MM.1S (cell line): Measurements from ENCODE around the gene TMEM60.

Experiments used
- DNase-seq: peaks from one replicate; pipeline ENCODE4 v3.0.0-alpha.2; 2015
- H2AFZ ChIP-seq: fragments of 300-600 bp; sonication (generic); 2 replicates; pipeline ENCODE4 v1.6.0; 2016; ENCODE audit warnings: antibody characterized with exemption, low read length
- H3F3A ChIP-seq: fragments of 300-600 bp; sonication (generic); 2 replicates; pipeline ENCODE4 v1.6.1; 2016; ENCODE audit warnings: mild to moderate bottlenecking, antibody characterized with exemption, low read length, moderate library complexity, mixed read lengths; ENCODE audit not compliant: insufficient read depth
- H3K27ac ChIP-seq: fragments of 300-600 bp; sonication (generic); 2 replicates; pipeline ENCODE4 v1.5.1; 2016; ENCODE audit warnings: mild to moderate bottlenecking, low read length
- H3K27me3 ChIP-seq: fragments of 300-600 bp; sonication (generic); replicated peaks from 2 replicates; pipeline ENCODE4 v1.6.0; 2016; ENCODE audit warnings: low read length; ENCODE audit not compliant: insufficient read depth
- H3K36me3 ChIP-seq: fragments of 300-600 bp; sonication (generic); replicated peaks from 2 replicates; pipeline ENCODE4 v1.6.1; 2016; ENCODE audit warnings: mild to moderate bottlenecking, low read length, mixed read lengths; ENCODE audit not compliant: insufficient read depth
- H3K4me1 ChIP-seq: fragments of 300-600 bp; sonication (generic); 2 replicates; pipeline ENCODE4 v1.6.1; 2016; ENCODE audit warnings: low read length, mixed read lengths
- H3K4me2 ChIP-seq: fragments of 300-600 bp; sonication (generic); 2 replicates; pipeline ENCODE4 v1.6.0; 2016; ENCODE audit warnings: low read depth, low read length
- H3K4me3 ChIP-seq: fragments of 300-600 bp; sonication (generic); 2 replicates; pipeline ENCODE4 v1.5.1; 2016; ENCODE audit warnings: low read length, mixed read lengths
- H3K79me2 ChIP-seq: fragments of 300-600 bp; sonication (generic); 2 replicates; pipeline ENCODE4 v1.6.1; 2016; ENCODE audit warnings: mixed run types, low read length, mixed read lengths
- H3K9ac ChIP-seq: fragments of 300-600 bp; sonication (generic); 2 replicates; pipeline ENCODE4 v1.6.1; 2016; ENCODE audit warnings: low read length, mixed read lengths
- H3K9me2 ChIP-seq: fragments of 300-600 bp; sonication (generic); replicated peaks from 2 replicates; pipeline ENCODE4 v1.6.1; 2016; ENCODE audit warnings: mild to moderate bottlenecking, low read length, mixed read lengths; ENCODE audit not compliant: insufficient read depth
- H3K9me3 ChIP-seq: fragments of 300-600 bp; sonication (generic); replicated peaks from 2 replicates; pipeline ENCODE4 v1.6.1; 2016; ENCODE audit warnings: mild to moderate bottlenecking, low read length, mixed read lengths; ENCODE audit not compliant: insufficient read depth
- H4K20me1 ChIP-seq: fragments of 300-600 bp; sonication (generic); 2 replicates; pipeline ENCODE4 v1.6.1; 2016; ENCODE audit warnings: mild to moderate bottlenecking, low read length, moderate library complexity, mixed read lengths; ENCODE audit not compliant: insufficient read depth
- CTCF ChIP-seq: fragments of 300-600 bp; sonication (generic); IDR thresholded peaks from 2 replicates; pipeline ENCODE4 v1.5.1; 2016; ENCODE audit warnings: antibody characterized with exemption, low read length, mixed read lengths
- EZH2 ChIP-seq: fragments of 300-600 bp; sonication (generic); optimal IDR thresholded peaks from 2 replicates; pipeline ENCODE3; 2017; ENCODE audit warnings: low read depth, mild to moderate bottlenecking, antibody characterized with exemption, low read length, mixed read lengths
- EZH2phosphoT487 ChIP-seq: fragments of 300-600 bp; sonication (generic); IDR thresholded peaks from 2 replicates; pipeline ENCODE4 v1.6.1; 2018; ENCODE audit warnings: antibody characterized with exemption, low read length

Gene TMEM60

GRCh38 chr7:77822269-77822668 lies 24.0 kb upstream of the TMEM60 start:
- H3K4me1 ChIP-seq: peaks cover 9% of the 10 kb centered on the region; the same call in 1 of the 2 replicates
- H3K4me2 ChIP-seq: no peak overlapping the region
- no peaks in the 10 kb centered on the region for H4K20me1 ChIP-seq
- peaks cover 28% of the 10 kb centered on the region for H3K79me2 ChIP-seq
- no peaks in the 10 kb centered on the region for H3K27me3 ChIP-seq
- H3F3A ChIP-seq: peaks cover 4% of the 10 kb centered on the region; the same call in 1 of the 2 replicates
- H3K9me2 ChIP-seq: no peaks in the 10 kb centered on the region
- H3K9me3 ChIP-seq: 0 out of 2 replicates have a peak, but pooled peaks cover 6% of the 10 kb centered on the region
- TF ChIP-seq EZH2phosphoT487: no peak
- TF ChIP-seq EZH2: no peak
- TF ChIP-seq CTCF: no peak
- H2AFZ ChIP-seq: no peak overlapping the region
- H3K9ac ChIP-seq: no peak overlapping the region
- DNase-seq: no peak
- H3K27ac ChIP-seq: no peak overlapping the region
- H3K4me3 ChIP-seq: no peak overlapping the region
- H3K36me3 ChIP-seq: no peaks in the 10 kb centered on the region

GRCh38 chr7:77820967-77821366 lies 22.7 kb upstream of the TMEM60 start:
- peaks cover 9% of the 10 kb centered on the region; the same call in 1 of the 2 replicates for H3K4me1 ChIP-seq
- no peak overlapping the region for H3K27ac ChIP-seq
- no peak for DNase-seq
- no peak overlapping the region for H3K9ac ChIP-seq
- H3K9me2 ChIP-seq: no peaks in the 10 kb centered on the region
- H2AFZ ChIP-seq: no peak overlapping the region
- H3F3A ChIP-seq: peaks cover 4% of the 10 kb centered on the region; the same call in 1 of the 2 replicates
- H3K9me3 ChIP-seq: 0 out of 2 replicates have a peak, but pooled peaks cover 6% of the 10 kb centered on the region
- no peak overlapping the region for H3K4me3 ChIP-seq
- TF ChIP-seq EZH2 (no peak), EZH2phosphoT487 (no peak), CTCF (no peak)
- no peak overlapping the region for H3K4me2 ChIP-seq
- no peaks in the 10 kb centered on the region for H3K27me3 ChIP-seq
- H3K79me2 ChIP-seq: peaks cover 32% of the 10 kb centered on the region
- H3K36me3 ChIP-seq: no peaks in the 10 kb centered on the region
- no peaks in the 10 kb centered on the region for H4K20me1 ChIP-seq

- DNase-seq: no peak
- Histone ChIP-seq H3K79me2 (peaks cover 33% of the 10 kb centered on the region), H3K27me3 (no peaks in the 10 kb centered on the region), H3K4me3 (no peak overlapping the region), H2AFZ (no peak overlapping the region), H3K4me1 (peaks cover 7% of the 10 kb centered on the region; the same call in 1 of the 2 replicates), H3K36me3 (no peaks in the 10 kb centered on the region), H4K20me1 (no peaks in the 10 kb centered on the region), H3K4me2 (no peak overlapping the region), H3F3A (peaks cover 2% of the 10 kb centered on the region; the same call in 1 of the 2 replicates), H3K27ac (no peak overlapping the region), H3K9ac (no peak overlapping the region), H3K9me2 (no peaks in the 10 kb centered on the region), H3K9me3 (0 out of 2 replicates have a peak, but pooled peaks cover 6% of the 10 kb centered on the region)
- TF ChIP-seq CTCF (no peak), EZH2 (no peak)
These were observed 20.8 kb upstream of the TMEM60 start for GRCh38 chr7:77819021-77819420.
